GM12865 (cell line): ENCODE data around the gene RIC8B.
A peak's percentile ranks its signal among the peaks of the same experiment; 100 is the strongest.

ENCODE experiments used
- DNase-seq: peaks from one replicate; pipeline ENCODE4 v3.0.0; 2010; ENCODE audit warnings: low read depth
- H3K4me3 ChIP-seq: 2 replicates; pipeline ENCODE4 v1.5.1; 2011; ENCODE audit warnings: mild to moderate bottlenecking, low read depth, low read length, control low read depth
- TF ChIP-seq, protein P1 (sequence below): IDR thresholded peaks from 2 replicates; pipeline ENCODE4 v1.5.1; 2011; ENCODE audit warnings: low read length, control low read depth, low read depth, inconsistent platforms; ENCODE audit not compliant: insufficient read depth; ENCODE audit errors: missing control alignments

Gene RIC8B

DNA sequence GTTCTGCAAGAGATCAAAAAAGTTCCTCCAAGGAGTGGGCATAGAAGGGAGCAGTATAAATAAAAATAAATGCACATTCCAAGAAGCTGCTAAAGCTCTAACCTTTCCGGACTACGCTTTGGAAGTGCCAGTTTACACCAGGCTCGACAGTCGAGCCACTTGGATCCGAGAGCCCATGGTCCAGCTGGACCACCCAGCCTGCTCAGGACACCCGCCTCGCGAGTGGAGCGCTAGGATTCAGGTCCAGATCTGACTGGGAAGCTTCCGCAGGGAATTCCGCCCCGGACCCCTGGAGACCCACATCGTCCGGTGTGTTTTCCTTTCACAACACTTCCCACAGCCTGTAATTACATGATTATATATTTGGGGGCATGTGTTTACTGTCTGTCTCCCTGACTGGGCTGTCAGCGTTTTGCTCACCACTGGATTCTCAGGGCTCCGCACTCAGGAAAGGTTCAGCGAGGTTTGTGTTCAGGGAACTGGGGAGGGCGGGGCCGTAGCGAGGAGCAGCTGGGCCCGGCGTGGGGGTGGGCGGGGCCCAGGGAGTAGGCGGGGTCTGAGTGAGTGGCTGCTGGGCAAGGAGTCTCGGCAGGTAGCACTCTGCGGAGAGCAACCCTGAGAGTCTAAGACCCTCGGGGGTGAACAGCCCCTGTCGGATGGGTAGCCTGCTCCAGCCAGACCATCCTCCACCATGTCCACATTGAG, 128.9 kb downstream of the RIC8B start:
- no peak overlapping the region for H3K4me3 ChIP-seq
- TF ChIP-seq, protein P1, sequence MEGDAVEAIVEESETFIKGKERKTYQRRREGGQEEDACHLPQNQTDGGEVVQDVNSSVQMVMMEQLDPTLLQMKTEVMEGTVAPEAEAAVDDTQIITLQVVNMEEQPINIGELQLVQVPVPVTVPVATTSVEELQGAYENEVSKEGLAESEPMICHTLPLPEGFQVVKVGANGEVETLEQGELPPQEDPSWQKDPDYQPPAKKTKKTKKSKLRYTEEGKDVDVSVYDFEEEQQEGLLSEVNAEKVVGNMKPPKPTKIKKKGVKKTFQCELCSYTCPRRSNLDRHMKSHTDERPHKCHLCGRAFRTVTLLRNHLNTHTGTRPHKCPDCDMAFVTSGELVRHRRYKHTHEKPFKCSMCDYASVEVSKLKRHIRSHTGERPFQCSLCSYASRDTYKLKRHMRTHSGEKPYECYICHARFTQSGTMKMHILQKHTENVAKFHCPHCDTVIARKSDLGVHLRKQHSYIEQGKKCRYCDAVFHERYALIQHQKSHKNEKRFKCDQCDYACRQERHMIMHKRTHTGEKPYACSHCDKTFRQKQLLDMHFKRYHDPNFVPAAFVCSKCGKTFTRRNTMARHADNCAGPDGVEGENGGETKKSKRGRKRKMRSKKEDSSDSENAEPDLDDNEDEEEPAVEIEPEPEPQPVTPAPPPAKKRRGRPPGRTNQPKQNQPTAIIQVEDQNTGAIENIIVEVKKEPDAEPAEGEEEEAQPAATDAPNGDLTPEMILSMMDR = no peak
- peak; percentile 51 for DNase-seq

DNA sequence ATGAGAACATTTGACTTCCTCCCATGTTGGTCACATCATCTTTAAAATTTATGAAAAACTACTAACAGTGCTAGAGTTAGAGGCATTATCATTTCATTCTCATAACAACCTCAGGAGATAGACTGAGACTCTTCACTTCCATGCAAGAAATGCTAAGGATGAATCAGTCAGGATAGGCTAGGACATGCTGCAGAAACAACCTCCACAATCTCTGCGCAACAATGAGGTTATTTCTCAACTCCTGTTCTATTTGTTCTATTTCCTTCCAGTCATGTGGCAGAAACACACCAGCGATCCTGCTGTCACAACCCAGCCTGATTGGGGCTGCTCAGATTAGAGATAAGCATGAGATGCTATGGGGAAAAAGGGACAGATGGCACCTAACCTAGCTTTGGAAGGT, 132.2 kb downstream of the RIC8B start:
- DNase-seq = no peak
- TF ChIP-seq, protein P1 = no peak
- H3K4me3 ChIP-seq = no peak overlapping the region

DNA sequence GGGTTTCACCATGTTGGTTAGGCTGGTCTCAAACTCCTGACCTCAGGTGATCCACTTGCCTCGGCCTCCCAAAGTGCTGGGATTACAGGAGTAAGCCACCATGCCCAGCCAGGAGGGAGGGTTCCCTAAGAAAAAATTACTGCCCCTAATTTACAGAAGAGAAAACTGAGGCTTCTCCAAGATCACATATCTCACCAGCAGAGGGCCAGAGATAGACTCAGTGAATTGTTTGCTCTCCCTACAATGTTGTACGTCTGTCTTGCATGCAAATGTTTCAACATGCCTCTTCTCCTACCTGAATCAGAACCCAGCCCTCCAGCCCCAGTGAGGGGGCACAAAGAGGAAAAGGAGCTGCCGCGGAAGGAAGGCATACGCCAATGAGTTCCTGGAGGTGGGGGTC, 132.9 kb downstream of the RIC8B start:
- TF ChIP-seq, protein P1 = peak; percentile 52
- no peak overlapping the region for H3K4me3 ChIP-seq
- peak; percentile 52 for DNase-seq

DNA sequence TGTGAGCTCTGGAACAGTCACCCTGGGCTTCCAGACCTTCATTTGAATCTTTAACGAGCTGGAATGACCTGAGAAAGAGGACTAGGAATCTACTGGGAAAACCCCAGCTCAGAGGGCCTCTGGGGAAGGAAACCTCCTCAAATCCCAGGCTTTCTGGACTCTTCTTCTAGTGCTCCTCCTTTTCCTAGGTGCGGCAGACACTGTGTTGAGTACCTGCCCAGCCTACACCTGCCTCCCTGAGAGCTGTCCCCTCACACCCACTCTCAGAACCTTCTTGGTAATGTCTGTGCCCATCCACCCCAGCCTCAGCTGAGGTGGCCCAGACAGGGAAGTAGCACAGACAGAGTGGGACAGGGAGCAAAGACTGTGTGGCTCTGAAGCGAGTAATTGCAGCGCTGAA, 133.4 kb downstream of the RIC8B start:
- H3K4me3 ChIP-seq = no peak overlapping the region
- TF ChIP-seq, protein P1 = no peak
- no peak for DNase-seq

DNA sequence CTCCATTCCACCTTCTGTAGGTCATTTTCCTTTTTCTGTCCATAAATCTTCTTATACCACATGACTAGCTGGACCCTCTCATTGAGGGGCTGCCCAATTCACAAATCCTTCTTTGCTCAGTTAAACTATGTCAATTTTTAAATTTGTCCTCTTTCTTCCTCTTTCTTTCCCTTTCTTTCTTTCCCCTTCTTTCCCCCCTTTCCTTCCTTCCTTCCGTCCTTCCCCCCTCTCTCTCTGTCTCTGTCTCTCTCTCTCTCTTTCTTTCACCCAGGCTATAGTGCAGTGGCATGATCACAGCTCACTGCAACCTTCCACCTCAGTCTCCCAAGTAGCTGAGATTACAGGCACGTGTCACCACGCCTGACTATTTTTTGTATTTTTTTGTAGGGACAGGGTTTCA, 134.1 kb downstream of the RIC8B start:
- TF ChIP-seq, protein P1 = no peak
- DNase-seq = no peak
- H3K4me3 ChIP-seq = no peak overlapping the region

DNA sequence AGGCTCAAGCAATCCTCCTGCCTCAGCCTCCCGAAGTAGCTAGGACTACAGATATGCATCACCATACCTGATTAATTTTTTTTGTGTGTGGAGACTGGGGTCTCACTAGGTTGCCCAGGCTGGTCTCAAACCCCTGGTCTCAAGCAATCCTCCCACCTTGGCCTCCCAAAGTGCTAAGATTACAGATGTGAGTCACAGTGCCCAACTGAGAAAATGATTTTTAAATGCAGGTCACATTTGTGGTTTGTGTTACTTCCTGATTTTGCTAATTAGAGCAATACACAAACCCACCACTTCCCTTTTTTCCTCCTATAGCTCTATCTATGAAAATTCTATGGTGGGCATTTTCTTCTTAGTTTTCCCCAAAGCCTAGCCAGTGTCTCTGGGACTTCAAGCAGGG, 135.7 kb downstream of the RIC8B start:
- no peak overlapping the region for H3K4me3 ChIP-seq
- TF ChIP-seq, protein P1 = no peak
- DNase-seq = peak; percentile 77

DNA sequence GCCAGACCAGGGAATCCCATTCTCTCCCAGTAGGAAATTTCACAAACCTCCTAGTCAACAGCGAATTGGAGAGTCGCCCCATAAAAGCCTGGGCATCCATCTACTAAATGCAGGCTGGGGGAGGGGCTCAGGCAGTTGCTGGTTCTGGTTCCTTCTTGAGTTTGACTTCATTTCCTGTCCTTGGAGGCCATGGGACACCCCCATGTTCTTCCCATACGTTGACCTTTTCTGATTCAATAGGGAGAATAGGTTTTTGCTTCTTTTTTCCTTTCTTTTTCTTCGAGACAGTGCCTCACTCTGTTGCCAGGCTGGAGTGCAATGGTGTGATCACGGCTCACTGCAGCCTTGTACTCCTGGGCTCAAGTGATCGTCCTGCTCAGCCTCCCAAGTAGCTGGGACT, 137.1 kb downstream of the RIC8B start:
- no peak for DNase-seq
- TF ChIP-seq, protein P1 = no peak
- no peak overlapping the region for H3K4me3 ChIP-seq
